A673 (cell line): ENCODE results near the gene TMEFF2. TPM values are rescaled to one million over a fixed set of nuclear protein-coding genes. Genes with fewer than 3 reads are reported as not detected.
A peak's percentile ranks its signal among the peaks of the same experiment; 100 is the strongest.

Source experiments
- BruUV-seq: library from RNA; stranded (reverse); fragments of 400-500 nt; replicated peaks from 2 replicates; lab custom pipeline; 2021; lab: Mats Ljungman, UMichigan
- CTCF ChIA-PET: fragments of 300-600 bp; sonication (Branson Sonifier 250); formaldehyde crosslinking; loops from one replicate; lab custom pipeline; 2022; ENCODE audit warnings: antibody characterized with exemption; lab: Charles Lee
- POLR2A ChIA-PET: fragments of 300-600 bp; sonication (Branson Sonifier 250); formaldehyde crosslinking; loops from one replicate; lab custom pipeline; 2022; ENCODE audit warnings: antibody characterized with exemption; ENCODE audit not compliant: low non-redundant PET; lab: Charles Lee
- DNase-seq: peaks from one replicate; pipeline ENCODE4 v3.0.0-alpha.2; 2015; ENCODE audit warnings: low spot score
- H3K27ac ChIP-seq: fragments of 200-600 bp; sonication (generic); 2 replicates; pipeline ENCODE4 v1.5.1; 2016; ENCODE audit warnings: mixed run types, low read depth, mild to moderate bottlenecking, mixed read lengths, antibody characterized with exemption, low read length; ENCODE audit not compliant: poor library complexity, severe bottlenecking
- H3K27me3 ChIP-seq: fragments of 200-600 bp; sonication (generic); replicated peaks from 2 replicates; pipeline ENCODE4 v1.6.1; 2017; ENCODE audit warnings: mixed run types, low read depth, mild to moderate bottlenecking, mixed read lengths, antibody characterized with exemption, low read length; ENCODE audit not compliant: insufficient read depth, poor library complexity
- H3K36me3 ChIP-seq: fragments of 200-600 bp; sonication (generic); 2 replicates; pipeline ENCODE4 v1.6.1; 2016; ENCODE audit warnings: mixed run types, mild to moderate bottlenecking, mixed read lengths, antibody characterized with exemption, low read length; ENCODE audit not compliant: insufficient read depth, poor library complexity, severe bottlenecking
- H3K4me1 ChIP-seq: fragments of 200-600 bp; sonication (generic); 2 replicates; pipeline ENCODE4 v1.6.1; 2017; ENCODE audit warnings: mixed run types, mild to moderate bottlenecking, mixed read lengths, antibody characterized with exemption, low read length; ENCODE audit not compliant: insufficient read depth, poor library complexity, severe bottlenecking
- H3K4me3 ChIP-seq: fragments of 200-600 bp; sonication (generic); 2 replicates; pipeline ENCODE4 v1.5.1; 2016; ENCODE audit warnings: low read depth, mixed run types, mild to moderate bottlenecking, mixed read lengths, low read length; ENCODE audit not compliant: poor library complexity, severe bottlenecking
- H3K9me3 ChIP-seq: fragments of 200-600 bp; sonication (generic); 2 replicates; pipeline ENCODE4 v1.6.1; 2016; ENCODE audit warnings: mixed run types, low read depth, mild to moderate bottlenecking, mixed read lengths, antibody characterized with exemption, low read length; ENCODE audit not compliant: poor library complexity, severe bottlenecking
- CTCF ChIP-seq: fragments of 300-800, 200-600 bp; sonication (generic); conservative IDR thresholded peaks from 2 replicates; pipeline ENCODE4 v1.5.1; 2017; ENCODE audit warnings: low read depth, mild to moderate bottlenecking, antibody characterized with exemption, low read length, moderate library complexity, mixed read lengths
- EZH2 ChIP-seq: fragments of 200-600 bp; sonication (generic); IDR thresholded peaks from 2 replicates; pipeline ENCODE4 v1.6.1; 2017; ENCODE audit warnings: borderline replicate concordance, low read depth, mild to moderate bottlenecking, mixed read lengths, antibody characterized with exemption, low read length; ENCODE audit not compliant: poor library complexity, severe bottlenecking
- intact Hi-C: fragments of 100-400 bp; cut with micrococcal nuclease; formaldehyde crosslinking; loops from one replicate; pipeline ENCODE4 v1.10.0; 2022; ENCODE audit not compliant: unreplicated experiment
- total RNA-seq: library from RNA; stranded (reverse); gene quantifications from 2 replicates; pipeline ENCODE4 v1.2.3, GENCODE V29; 2021

The TMEFF2 gene
- total RNA-seq, 1 experiment from 2014 or later: 7.0 TPM

- Histone ChIP-seq H3K27ac (no peak overlapping the region), H3K9me3 (no peaks in the 10 kb centered on the region), H3K4me3 (no peak overlapping the region), H3K27me3 (no peaks in the 10 kb centered on the region), H3K36me3 (no peaks in the 10 kb centered on the region), H3K4me1 (no peaks in the 10 kb centered on the region)
- BruUV-seq: no TSS peak
- TF ChIP-seq EZH2 (no peak), CTCF (no peak)
- intact Hi-C loops: no loop called here
- ChIA-PET POLR2A (no interaction called here), CTCF (no interaction called here)
- DNase-seq: no peak
These were observed 242.9 kb downstream of the TMEFF2 start for GRCh38 chr2:191951832-191952231.

- no peaks in the 10 kb centered on the region for H3K4me1 ChIP-seq
- H3K4me3 ChIP-seq: no peak overlapping the region
- POLR2A ChIA-PET: no interaction called here
- CTCF ChIA-PET: no interaction called here
- no peak for TF ChIP-seq CTCF
- no peak for TF ChIP-seq EZH2
- BruUV-seq: no TSS peak
- H3K9me3 ChIP-seq: no peaks in the 10 kb centered on the region
- no peak for DNase-seq
- no peaks in the 10 kb centered on the region for H3K36me3 ChIP-seq
- H3K27ac ChIP-seq: no peak overlapping the region
- intact Hi-C loops: no loop called here
- H3K27me3 ChIP-seq: no peaks in the 10 kb centered on the region
These were observed 243.4 kb downstream of the TMEFF2 start for GRCh38 chr2:191951376-191951775.

- Histone ChIP-seq H3K9me3 (no peaks in the 10 kb centered on the region), H3K27me3 (no peaks in the 10 kb centered on the region), H3K36me3 (no peaks in the 10 kb centered on the region), H3K4me1 (no peaks in the 10 kb centered on the region), H3K4me3 (no peak overlapping the region), H3K27ac (no peak overlapping the region)
- BruUV-seq: no TSS peak
- ChIA-PET CTCF (no interaction called here), POLR2A (interaction anchor here (0.7 kb wide), 1 partner anchor 81 kb away, joined by 5 read pairs; no protein-coding TSS in a partner anchor)
- intact Hi-C loops: no loop called here
- TF ChIP-seq EZH2: no peak
- TF ChIP-seq CTCF: no peak
- peak; percentile 32 for DNase-seq
These were observed 244.4 kb downstream of the TMEFF2 start for GRCh38 chr2:191950132-191950874.
